ENCODE data around the gene SLIT3.

SLIT3 gene

GRCh38 chr5:168946363-168946762 is 354.6 kb downstream of the SLIT3 start:
- DNase-seq, result no peak

DNA sequence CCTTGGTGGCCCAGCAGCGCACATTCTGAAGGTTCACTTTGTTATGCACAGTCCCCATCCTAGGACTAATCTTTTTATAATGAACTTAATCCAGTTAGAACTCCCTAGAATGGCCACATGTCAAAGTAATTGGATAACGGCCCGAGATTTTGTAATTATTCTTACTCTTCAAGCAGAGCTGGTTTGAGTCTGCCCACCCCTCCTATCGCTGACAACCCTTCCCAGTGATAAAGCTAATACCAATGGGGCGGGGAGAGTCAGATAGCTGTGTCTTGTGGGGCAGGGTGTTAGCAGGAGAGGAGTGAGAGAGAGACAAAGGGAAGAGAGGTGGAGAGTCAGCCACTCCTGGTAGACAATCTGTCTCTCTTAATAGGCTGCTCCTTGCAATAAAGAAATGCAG is 356.9 kb downstream of the SLIT3 start:
- DNase-seq, result no peak

DNA sequence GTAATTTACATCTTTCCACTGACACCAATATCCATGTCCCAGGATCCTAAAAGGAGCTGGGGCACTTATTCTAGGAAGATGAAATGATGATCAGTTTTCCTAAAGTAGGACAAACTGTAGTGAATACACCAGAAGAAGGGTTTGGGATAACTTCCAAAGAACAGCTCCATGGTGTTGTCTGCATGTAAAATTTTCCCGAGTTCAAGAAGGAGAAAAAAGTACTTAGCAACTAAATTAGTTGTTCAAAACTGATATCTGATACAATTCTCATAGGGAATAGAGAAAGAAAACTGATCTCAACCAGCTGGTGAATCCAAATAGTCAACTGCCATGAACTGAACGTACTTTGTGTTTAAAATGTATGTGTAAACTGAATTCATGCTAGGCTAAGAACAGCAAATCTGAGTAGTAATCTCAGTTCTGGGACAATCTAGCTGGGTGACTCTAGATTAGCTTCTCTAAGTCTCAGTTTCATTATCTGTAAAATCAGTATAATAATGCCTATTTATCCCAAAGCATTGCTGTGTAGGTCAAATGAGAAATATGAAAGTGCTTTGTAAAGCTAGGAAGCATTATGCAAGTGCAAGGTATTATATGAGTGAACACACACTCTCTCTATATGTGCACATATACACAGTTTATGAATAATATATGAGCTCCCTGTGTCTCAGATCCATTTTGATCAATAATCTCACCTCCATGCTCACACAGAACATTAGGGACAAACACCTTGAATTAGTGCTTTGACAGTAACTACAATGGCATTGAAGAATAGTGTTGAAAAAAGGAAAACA is 357.7 kb downstream of the SLIT3 start:
- DNase-seq, result no peak

GRCh38 chr5:168941901-168942300 is 359.0 kb downstream of the SLIT3 start:
- no peak for DNase-seq

GRCh38 chr5:168940712-168941111 is 360.2 kb downstream of the SLIT3 start:
- DNase-seq, result no peak

DNA sequence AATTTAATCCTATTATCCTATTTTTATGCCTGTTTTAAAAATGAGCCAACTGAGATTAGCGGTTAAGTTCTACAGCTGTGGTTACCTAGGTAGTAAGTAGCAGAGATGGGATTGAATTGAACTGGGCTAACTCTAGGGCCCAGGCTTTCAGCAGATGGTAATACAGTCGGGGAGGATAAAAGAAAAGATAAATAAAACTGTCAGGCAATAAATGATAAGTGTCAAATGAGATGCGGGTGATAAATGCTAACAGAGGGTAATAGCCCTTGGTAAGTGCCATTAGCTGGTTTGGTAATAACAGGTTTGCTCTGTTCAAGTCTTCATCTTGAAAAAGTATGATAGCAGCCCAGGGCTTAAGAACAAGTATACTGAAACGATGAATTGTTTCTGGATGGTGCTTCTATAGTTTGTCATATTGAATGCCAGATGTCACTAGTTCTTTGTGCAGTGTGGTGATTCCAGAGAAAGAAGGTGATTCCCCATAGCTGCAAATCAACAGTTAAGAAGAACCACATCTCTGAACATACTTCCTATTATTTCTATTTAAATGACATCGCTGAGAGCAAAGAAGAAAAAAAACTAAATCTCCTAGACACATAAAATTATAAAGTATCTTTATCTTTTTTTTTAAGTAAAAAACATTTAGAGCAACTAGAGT is 360.9 kb downstream of the SLIT3 start:
- no peak for DNase-seq

DNA sequence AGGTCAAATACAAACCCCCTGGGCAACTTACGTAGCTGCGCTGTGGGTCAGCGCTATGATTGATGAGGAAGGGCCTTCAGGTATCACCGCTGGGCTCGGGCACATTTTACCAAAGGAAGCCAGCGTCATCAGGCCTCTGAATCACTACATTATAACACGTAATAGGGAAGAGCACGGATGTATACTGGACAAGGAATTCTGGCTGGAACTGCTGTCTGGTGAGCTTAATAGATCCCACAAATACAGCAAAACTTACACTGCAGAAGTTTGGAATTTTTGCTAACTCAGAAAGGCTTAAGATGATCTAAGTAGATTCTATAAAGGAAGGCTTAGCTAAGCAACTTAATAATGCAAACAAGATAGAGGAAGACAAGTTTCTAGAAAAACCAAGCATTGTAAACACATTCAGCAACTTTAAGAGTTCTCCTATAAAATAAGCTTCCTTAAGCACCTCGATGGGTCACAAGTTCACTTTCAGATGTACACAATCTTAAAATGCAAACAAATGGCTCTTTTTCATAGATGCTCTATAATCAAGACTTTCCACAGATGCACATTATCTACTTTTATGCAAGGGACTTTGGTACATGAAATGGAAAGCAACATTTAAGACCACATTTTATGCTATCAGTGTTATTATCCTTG is 361.7 kb downstream of the SLIT3 start:
- no peak for DNase-seq

DNA sequence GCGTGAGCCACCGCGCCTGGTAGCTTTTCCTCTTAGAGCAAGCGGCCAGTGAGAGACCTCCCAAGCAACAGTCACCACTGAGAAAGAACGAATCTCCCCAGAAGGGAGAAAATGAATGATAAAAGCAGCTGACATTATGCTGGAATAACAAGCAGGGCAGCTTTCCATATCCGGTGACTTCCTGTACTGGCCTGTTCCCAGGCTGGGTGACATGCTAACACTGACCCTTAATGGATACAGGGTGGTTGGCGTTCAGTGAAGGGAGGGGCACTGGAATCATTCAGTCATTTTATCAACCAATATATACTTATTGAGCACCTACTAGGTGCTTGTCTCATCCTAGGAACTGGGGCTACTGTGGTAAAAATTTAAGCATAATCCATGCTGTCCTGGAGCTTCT is 364.4 kb downstream of the SLIT3 start:
- no peak for DNase-seq

GRCh38 chr5:168935183-168935582 is 365.8 kb downstream of the SLIT3 start:
- DNase-seq, result no peak

- no peak for DNase-seq
These were observed 366.8 kb downstream of the SLIT3 start for GRCh38 chr5:168934169-168934568.

- no peak for DNase-seq
These were observed 368.3 kb downstream of the SLIT3 start for GRCh38 chr5:168932400-168933189.

GRCh38 chr5:168931638-168932345 is 369.1 kb downstream of the SLIT3 start:
- no peak for DNase-seq

DNA sequence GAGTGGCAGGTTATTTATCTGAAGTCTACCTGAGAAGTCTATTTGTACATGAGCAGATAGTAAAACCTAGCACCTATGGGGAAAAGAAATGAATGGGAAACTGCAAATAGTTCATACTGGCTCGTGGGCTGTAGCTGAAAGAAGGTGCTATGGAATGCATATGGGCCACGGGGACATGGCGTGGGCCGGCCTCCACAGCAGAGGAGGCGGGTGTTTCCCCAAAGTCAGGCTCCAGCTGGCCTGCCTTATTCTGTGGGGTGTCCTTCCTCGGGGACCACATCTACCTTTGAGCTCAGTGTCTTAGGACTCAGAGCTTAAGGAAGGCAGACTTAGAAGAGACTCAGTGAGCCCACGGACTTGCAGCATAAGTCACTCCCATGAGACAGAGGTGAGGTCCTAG is 371.3 kb downstream of the SLIT3 start:
- no peak for DNase-seq

DNA sequence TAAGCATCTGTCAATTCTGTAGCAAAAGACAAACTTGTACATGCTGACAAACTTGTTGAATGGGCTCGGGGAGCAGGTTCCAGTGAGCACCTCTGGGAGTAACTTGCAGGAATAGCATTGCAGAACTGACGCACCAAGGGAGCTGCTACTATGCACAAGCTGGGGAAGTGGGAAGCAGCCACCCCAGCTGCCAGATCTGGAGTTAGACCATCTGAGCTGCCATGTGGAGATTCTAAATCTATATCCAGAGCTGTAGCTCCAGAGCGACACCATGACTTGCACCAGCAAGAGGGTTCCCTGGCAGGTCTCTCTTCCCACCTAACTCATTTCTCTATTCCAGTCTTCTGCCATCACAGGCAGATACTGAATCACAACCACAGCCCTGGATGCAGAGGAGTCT is 375.8 kb downstream of the SLIT3 start:
- DNase-seq, result no peak

DNA sequence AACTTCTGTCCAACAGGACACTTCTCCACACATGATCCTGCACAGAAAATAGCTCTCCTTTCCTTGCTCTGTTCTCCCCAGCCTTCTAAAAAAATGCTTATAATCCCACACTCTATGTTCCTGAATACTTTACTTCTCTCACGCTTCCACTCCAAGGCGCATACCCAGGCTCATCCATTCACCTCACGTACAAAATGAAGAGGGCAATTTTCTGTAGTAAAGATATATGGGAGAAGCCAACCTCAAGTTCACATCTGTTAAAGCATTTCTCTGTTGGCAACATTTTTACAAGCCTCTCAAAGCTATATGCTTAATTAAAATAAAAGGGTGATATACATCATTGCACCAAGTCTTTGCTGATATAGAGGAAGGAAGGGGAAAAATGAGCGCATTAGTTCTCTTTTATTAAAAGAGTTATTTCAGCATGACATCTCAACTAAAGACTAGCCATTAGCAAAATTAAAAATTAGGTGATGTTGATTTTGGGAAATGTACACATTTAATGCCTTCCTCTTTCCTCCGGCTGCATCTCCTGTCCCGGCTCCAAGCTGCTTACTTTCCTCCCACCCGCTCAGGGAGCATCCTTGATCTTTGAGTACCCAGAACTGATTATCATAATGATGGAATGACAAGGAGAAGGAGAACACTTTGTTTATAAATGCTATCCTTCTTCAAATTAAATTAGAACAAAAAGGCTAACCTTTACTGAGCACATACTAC is 379.6 kb downstream of the SLIT3 start:
- no peak for DNase-seq

DNA sequence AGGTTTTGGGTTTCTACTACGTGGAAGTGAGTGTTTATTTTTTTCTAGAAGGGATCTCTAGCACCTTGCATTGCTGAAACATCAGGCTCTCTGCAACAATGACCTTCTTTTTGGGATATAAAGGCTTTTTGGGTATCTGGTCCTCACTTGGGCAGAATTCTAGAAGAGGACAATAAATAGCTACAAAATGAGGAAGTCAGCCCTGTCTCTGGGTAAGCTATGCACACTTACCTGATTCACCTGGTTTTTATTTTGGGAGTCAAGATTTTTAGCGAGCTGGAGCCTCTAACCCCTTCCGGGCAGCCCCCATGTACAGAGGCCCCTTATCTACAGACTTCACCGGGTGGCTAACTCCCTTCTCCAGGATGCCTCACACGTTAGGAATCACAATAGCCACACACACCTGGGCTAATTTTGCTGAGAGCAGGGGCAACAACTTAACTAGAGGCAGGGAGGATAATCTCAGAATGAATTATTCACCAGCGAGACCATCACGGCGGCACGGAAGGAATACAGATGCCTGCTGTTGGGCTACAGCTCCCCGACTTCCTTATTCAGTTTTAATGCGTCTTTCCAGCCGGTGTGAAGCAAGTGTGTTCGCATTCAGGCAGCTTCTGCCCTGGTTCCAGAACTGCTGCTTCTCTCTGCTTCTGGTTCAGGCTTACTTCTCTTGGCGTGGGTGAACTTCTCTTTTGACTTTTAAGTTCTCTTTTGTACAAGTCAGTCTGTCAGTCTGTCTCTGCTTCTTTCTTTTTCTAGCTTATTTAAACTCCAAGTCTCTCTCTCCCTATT is 380.7 kb downstream of the SLIT3 start:
- no peak for DNase-seq

DNA sequence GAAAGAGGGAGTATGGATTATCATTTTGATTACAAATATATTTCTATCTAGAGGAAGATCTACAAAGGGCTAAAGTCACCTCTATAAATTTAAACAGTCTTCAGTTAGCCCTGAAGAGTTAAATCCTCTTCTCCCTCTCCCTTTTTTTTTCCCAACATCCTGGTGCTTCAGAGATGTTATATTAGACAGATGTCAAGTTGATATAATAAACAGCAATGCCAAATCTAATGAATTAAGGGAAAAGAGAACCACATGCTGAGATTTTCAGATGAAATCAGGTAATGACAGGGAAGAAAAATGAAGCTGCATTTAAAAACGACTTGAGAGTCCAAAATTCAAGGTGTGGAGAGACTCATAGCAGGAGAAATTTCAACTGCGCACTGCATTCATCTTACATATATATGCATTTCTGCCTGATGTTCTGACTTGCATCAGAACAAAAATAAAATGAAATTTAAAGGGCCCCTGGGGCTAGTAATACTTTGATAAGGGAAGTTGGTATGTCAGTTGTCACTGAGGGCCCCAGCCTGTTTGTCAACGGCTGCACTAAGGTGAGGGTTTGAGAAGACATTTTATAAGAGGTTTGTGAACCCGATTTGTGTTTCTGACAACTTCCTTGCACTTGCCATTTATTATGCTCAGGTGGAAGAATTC is 382.9 kb downstream of the SLIT3 start:
- DNase-seq, result no peak

GRCh38 chr5:168916852-168917251 is 384.1 kb downstream of the SLIT3 start:
- no peak for DNase-seq

DNA sequence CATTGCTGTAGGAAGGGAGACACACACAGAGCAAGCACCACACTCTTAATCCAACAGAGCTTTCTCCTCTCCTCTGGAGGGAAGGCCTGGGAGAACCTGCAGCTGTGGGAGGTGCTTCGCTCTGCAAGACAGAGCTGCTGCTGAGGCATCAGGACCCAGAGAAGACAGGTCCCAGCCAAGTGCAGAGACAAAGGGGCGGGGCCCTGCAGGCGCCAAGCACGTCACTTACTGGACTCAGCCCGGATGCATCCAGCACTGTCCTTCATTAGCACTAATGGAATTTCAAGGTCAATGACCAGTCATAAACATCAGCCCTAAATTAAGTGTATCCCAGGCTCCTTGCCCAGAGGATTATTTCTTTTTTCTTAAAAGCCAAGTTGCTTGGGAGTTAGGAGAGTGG is 384.7 kb downstream of the SLIT3 start:
- no peak for DNase-seq

DNA sequence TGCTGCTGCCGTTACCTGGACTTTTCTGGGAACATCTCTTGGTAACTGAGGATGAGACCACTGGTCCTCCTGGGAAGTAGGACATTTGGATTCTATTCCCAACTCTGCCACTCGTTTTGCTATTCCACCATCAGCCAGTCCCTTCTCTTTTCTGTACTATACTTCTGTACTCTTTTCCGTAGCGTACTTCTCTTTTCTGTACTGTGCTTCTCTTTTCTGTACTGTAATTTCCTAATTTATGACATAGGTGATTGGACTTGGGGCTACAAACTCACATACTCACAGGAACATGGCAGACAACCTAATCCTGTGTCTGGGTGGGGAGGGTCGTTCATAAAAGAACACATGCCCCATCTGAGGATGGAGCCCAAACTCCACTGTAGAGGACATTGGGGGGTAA is 386.4 kb downstream of the SLIT3 start:
- no peak for DNase-seq

GRCh38 chr5:168910874-168911273 is 390.1 kb downstream of the SLIT3 start:
- no peak for DNase-seq

Data from activated T-cell treated with anti-CD3 and anti-CD28 coated beads for 4 hours (primary cell).